DND-41 (cell line): ENCODE results near the gene HEXIM1.

Source experiments
- EZH2 ChIP-seq: IDR thresholded peaks from 3 replicates; pipeline ENCODE4 v1.6.1; 2012; ENCODE audit warnings: borderline replicate concordance, low read depth, mild to moderate bottlenecking, moderate library complexity, low read length, inconsistent platforms; ENCODE audit not compliant: severe bottlenecking
- TF ChIP-seq, protein P1 (sequence below): IDR thresholded peaks from 2 replicates; pipeline ENCODE4 v1.5.1; 2012; ENCODE audit warnings: borderline replicate concordance, low read length, moderate library complexity, mild to moderate bottlenecking; ENCODE audit not compliant: poor library complexity, severe bottlenecking; ENCODE audit errors: extremely low read depth

GRCh38 chr17:45162025-45162687, 13.9 kb downstream of the HEXIM1 start:
- TF ChIP-seq, protein P1, sequence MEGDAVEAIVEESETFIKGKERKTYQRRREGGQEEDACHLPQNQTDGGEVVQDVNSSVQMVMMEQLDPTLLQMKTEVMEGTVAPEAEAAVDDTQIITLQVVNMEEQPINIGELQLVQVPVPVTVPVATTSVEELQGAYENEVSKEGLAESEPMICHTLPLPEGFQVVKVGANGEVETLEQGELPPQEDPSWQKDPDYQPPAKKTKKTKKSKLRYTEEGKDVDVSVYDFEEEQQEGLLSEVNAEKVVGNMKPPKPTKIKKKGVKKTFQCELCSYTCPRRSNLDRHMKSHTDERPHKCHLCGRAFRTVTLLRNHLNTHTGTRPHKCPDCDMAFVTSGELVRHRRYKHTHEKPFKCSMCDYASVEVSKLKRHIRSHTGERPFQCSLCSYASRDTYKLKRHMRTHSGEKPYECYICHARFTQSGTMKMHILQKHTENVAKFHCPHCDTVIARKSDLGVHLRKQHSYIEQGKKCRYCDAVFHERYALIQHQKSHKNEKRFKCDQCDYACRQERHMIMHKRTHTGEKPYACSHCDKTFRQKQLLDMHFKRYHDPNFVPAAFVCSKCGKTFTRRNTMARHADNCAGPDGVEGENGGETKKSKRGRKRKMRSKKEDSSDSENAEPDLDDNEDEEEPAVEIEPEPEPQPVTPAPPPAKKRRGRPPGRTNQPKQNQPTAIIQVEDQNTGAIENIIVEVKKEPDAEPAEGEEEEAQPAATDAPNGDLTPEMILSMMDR = no peak
- no peak for TF ChIP-seq EZH2
